H1 (cell line): ENCODE data around the gene C2CD4D. TPM values are rescaled to one million over a fixed set of nuclear protein-coding genes. Genes with fewer than 3 reads are reported as not detected.

Experiments
- CTCF ChIA-PET: fragments of 300-600 bp; sonication (Branson Sonifier 250); formaldehyde crosslinking; loops from one replicate; lab custom pipeline; 2021; ENCODE audit not compliant: partially characterized antibody; lab: Charles Lee
- POLR2A ChIA-PET: fragments of 300-600 bp; sonication (Branson Sonifier 250); formaldehyde crosslinking; loops from one replicate; lab custom pipeline; 2021; ENCODE audit warnings: inconsistent platforms; ENCODE audit not compliant: partially characterized antibody; lab: Charles Lee
- DNase-seq, 2 experiments: peaks; one replicate each; pipeline versions ENCODE4 v3.0.0 to v3.0.0-alpha.2; 2010 to 2022; ENCODE audit warnings: low spot score in 2 of 2, low read depth in 1 of 2, mixed read lengths in 1 of 2
- FAIRE-seq: peaks from 2 replicates; lab custom pipeline; 2011; peaks lifted over from hg19 to GRCh38; lab: Jason Lieb, UNC
- H2AFZ ChIP-seq: 2 replicates; pipeline ENCODE4 v1.8.1; 2012; ENCODE audit warnings: low read length, inconsistent platforms
- H2AK5ac ChIP-seq: 2 replicates; pipeline ENCODE4 v1.6.1; 2013; ENCODE audit warnings: low read depth, low read length
- H2BK120ac ChIP-seq: replicated peaks from 2 replicates; pipeline ENCODE3; 2013; ENCODE audit warnings: low read depth, low read length, inconsistent platforms
- H2BK12ac ChIP-seq: 2 replicates; pipeline ENCODE4 v1.6.1; 2013; ENCODE audit warnings: low read depth, low read length
- H2BK15ac ChIP-seq: 2 replicates; pipeline ENCODE4 v1.6.1; 2013; ENCODE audit warnings: low read length
- H2BK20ac ChIP-seq: 2 replicates; pipeline ENCODE4 v1.6.1; 2013; ENCODE audit warnings: low read length
- H2BK5ac ChIP-seq: 2 replicates; pipeline ENCODE4 v1.6.1; 2013; ENCODE audit warnings: low read depth, low read length
- H3K14ac ChIP-seq: 2 replicates; pipeline ENCODE4 v1.6.1; 2013; ENCODE audit warnings: inconsistent platforms; ENCODE audit not compliant: insufficient read length
- H3K18ac ChIP-seq: 2 replicates; pipeline ENCODE4 v1.6.1; 2013; ENCODE audit warnings: low read length; ENCODE audit errors: extremely low read depth
- H3K23ac ChIP-seq: 2 replicates; pipeline ENCODE4 v1.6.1; 2013; ENCODE audit warnings: inconsistent platforms; ENCODE audit not compliant: insufficient read length
- H3K23me2 ChIP-seq: 2 replicates; pipeline ENCODE4 v1.6.1; 2013; ENCODE audit warnings: low read depth, low read length
- H3K27ac ChIP-seq: 2 replicates; pipeline ENCODE4 v1.6.1; 2011; ENCODE audit warnings: low read depth, low read length, inconsistent platforms
- H3K27me3 ChIP-seq, 4 experiments: replicated peaks in 1 of 4; 1 replicate in 1 of 4; 2 replicates in 3 of 4; pipeline versions ENCODE4 v1.6.1 to v1.8.1; 2011 to 2013; ENCODE audit warnings: low read length in 3 of 4, mild to moderate bottlenecking in 3 of 4, inconsistent platforms in 2 of 4, mixed read lengths in 2 of 4, moderate library complexity in 1 of 4; ENCODE audit not compliant: control insufficient read depth in 3 of 4, insufficient read depth in 3 of 4; ENCODE audit errors: extremely low read depth in 1 of 4
- H3K36me3 ChIP-seq, 4 experiments: 2 replicates each; pipeline versions ENCODE4 v1.6.1 to v1.8.1; 2011 to 2013; ENCODE audit warnings: mild to moderate bottlenecking in 4 of 4, low read length in 3 of 4, moderate library complexity in 2 of 4, control low read depth in 1 of 4, inconsistent platforms in 1 of 4; ENCODE audit not compliant: insufficient read depth in 4 of 4, control insufficient read depth in 2 of 4
- H3K4ac ChIP-seq: replicated peaks from 2 replicates; pipeline ENCODE3; 2013; ENCODE audit warnings: low read length, low read depth, mixed read lengths, inconsistent platforms; ENCODE audit not compliant: insufficient read length
- H3K4me1 ChIP-seq, 4 experiments: replicated peaks in 1 of 4; 1 replicate in 1 of 4; 2 replicates in 3 of 4; pipeline versions ENCODE4 v1.6.1 to v1.8.1; 2011 to 2013; ENCODE audit warnings: low read length in 3 of 4, inconsistent platforms in 2 of 4, mixed read lengths in 1 of 4; ENCODE audit not compliant: insufficient read depth in 4 of 4, control insufficient read depth in 3 of 4
- H3K4me2 ChIP-seq, 2 experiments: 2 replicates each; pipeline versions ENCODE4 v1.6.1 to v1.8.1; 2011 to 2013; ENCODE audit warnings: low read depth in 2 of 2, low read length in 2 of 2, control low read depth in 1 of 2, inconsistent platforms in 1 of 2, mild to moderate bottlenecking in 1 of 2; ENCODE audit not compliant: insufficient read depth in 1 of 2
- H3K4me3 ChIP-seq, 4 experiments: fragments of 200-600, 300-600 bp in 1 of 4; sonication (generic), shearing (Covaris generic), sonication (Bioruptor Twin) in 1 of 4; 2 replicates each; pipeline versions ENCODE4 v1.5.1 to v1.8.1; 2011 to 2016; ENCODE audit warnings: low read length in 4 of 4, low read depth in 3 of 4, control low read depth in 2 of 4, inconsistent platforms in 2 of 4, mild to moderate bottlenecking in 2 of 4, mixed read lengths in 1 of 4, moderate library complexity in 1 of 4; ENCODE audit not compliant: insufficient read depth in 2 of 4; ENCODE audit errors: extremely low read depth in 1 of 4
- H3K56ac ChIP-seq: replicated peaks from 2 replicates; pipeline ENCODE3; 2013; ENCODE audit warnings: low read depth, mild to moderate bottlenecking, mixed read lengths, low read length, inconsistent platforms; ENCODE audit not compliant: insufficient read length
- H3K79me1 ChIP-seq: 2 replicates; pipeline ENCODE4 v1.6.1; 2013; ENCODE audit warnings: low read depth, low read length, control low read depth
- H3K79me2 ChIP-seq, 2 experiments: 2 replicates each; pipeline versions ENCODE4 v1.6.1 to v1.8.1; 2012 to 2013; ENCODE audit warnings: low read length in 2 of 2, mild to moderate bottlenecking in 2 of 2, inconsistent platforms in 1 of 2; ENCODE audit not compliant: insufficient read depth in 2 of 2, control insufficient read depth in 1 of 2
- H3K9ac ChIP-seq, 4 experiments: replicated peaks in 1 of 4; 1 replicate in 1 of 4; 2 replicates in 3 of 4; pipeline versions ENCODE4 v1.6.1 to v1.8.1; 2011 to 2013; ENCODE audit warnings: low read depth in 3 of 4, low read length in 3 of 4, control low read depth in 2 of 4, mild to moderate bottlenecking in 2 of 4, moderate library complexity in 2 of 4, inconsistent platforms in 1 of 4; ENCODE audit errors: extremely low read depth in 1 of 4
- H3K9me3 ChIP-seq, 2 experiments: 2 replicates each; pipeline versions ENCODE4 v1.6.1 to v1.8.1; 2012 to 2013; ENCODE audit warnings: mild to moderate bottlenecking in 2 of 2, moderate library complexity in 2 of 2, control low read depth in 1 of 2, inconsistent platforms in 1 of 2, low read depth in 1 of 2, low read length in 1 of 2, mixed read lengths in 1 of 2; ENCODE audit not compliant: insufficient read depth in 2 of 2
- H4K20me1 ChIP-seq, 2 experiments: replicated peaks in 1 of 2; 2 replicates each; pipeline versions ENCODE3 to v1.8.1; 2011 to 2013; ENCODE audit warnings: inconsistent platforms in 2 of 2, low read length in 2 of 2, mild to moderate bottlenecking in 1 of 2; ENCODE audit not compliant: insufficient read depth in 2 of 2, control insufficient read depth in 1 of 2
- H4K5ac ChIP-seq: 2 replicates; pipeline ENCODE4 v1.6.1; 2013; ENCODE audit warnings: low read length, low read depth, mixed read lengths, inconsistent platforms; ENCODE audit not compliant: insufficient read length
- H4K8ac ChIP-seq: 2 replicates; pipeline ENCODE4 v1.8.0; 2013; ENCODE audit warnings: mild to moderate bottlenecking, moderate library complexity, low read length, inconsistent platforms; ENCODE audit not compliant: insufficient read depth; ENCODE audit errors: extremely low read depth
- H4K91ac ChIP-seq: replicated peaks from 2 replicates; pipeline ENCODE3; 2013; ENCODE audit warnings: low read length, mixed read lengths, inconsistent platforms; ENCODE audit not compliant: insufficient read length
- GTF2F1 ChIP-seq: IDR thresholded peaks from 2 replicates; pipeline ENCODE4 v1.6.1; 2012; ENCODE audit warnings: low read depth, low read length, improper control_type of control experiment, borderline replicate concordance
- HDAC2 ChIP-seq, 2 experiments: fragments of 300-600 bp in 1 of 2; sonication (generic) in 1 of 2; IDR thresholded peaks; 2 replicates each; pipeline ENCODE4 v1.6.1; 2011 to 2012; ENCODE audit warnings: low read depth in 2 of 2, low read length in 2 of 2, mild to moderate bottlenecking in 2 of 2, moderate library complexity in 2 of 2, borderline replicate concordance in 1 of 2, inconsistent platforms in 1 of 2
- TAF1 ChIP-seq: IDR thresholded peaks from 2 replicates; pipeline ENCODE4 v1.6.1; 2011; ENCODE audit warnings: mild to moderate bottlenecking, low read depth, low read length
- TEAD4 ChIP-seq: IDR thresholded peaks from 2 replicates; pipeline ENCODE4 v1.6.1; 2012; ENCODE audit warnings: low read depth, low read length, inconsistent platforms, mixed read lengths
- polyA plus RNA-seq, 7 experiments: library from polyadenylated mRNA; depleted of rRNA in 3 of 7; stranded (reverse) in 5 of 7; unstranded in 2 of 7; fragments of >200 nt in 5 of 7; fragments of 200-250 nt in 2 of 7; gene quantifications; 1 replicate in 5 of 7; 2 replicates in 1 of 7; 4 replicates in 1 of 7; pipeline versions ENCODE4 v1.2.1 to v1.2.3, GENCODE V29; 2011 to 2013; ENCODE audit warnings: missing spikeins in 2 of 7, mixed read lengths in 2 of 7
- total RNA-seq: library from RNA; stranded (reverse); fragmentation: NEBNext Ultra II Directional; extraction: Animal tissue kit (Norgen Biotek cat#: 25700); gene quantifications from 2 replicates; pipeline ENCODE4 v1.2.1, GENCODE V29; 2021

C2CD4D gene
- total and polyA plus RNA-seq, 2 of the 8 experiments (the other 6 are each of a cell fraction or from before 2014, with no cell fraction given), result 0.41 to 0.71 TPM

DNA sequence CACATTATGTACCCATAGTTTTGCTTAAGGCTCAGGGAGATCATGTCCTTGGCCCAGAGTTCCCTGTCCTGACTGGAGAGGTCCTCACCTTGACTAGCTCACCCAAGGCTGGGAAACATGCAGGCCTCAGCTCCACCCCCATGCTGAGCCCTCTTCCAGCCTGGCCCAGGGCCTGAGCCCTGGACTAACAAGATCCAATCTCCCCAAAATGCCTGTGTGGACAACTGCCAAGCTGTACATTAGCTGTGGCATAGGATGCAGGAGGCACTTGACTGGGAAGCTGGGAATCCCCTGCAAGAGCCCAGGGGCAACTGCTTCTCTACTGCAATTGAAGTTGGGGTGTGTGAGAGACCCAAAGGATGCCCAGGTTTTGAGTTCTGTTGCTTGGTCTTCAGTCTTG, 36.5 kb downstream of the C2CD4D start:
- Histone ChIP-seq H3K18ac (no peak overlapping the region), H3K9me3 (no peaks in the 10 kb centered on the region), H4K20me1 (no peaks in the 10 kb centered on the region), H3K4me2 (no peak overlapping the region), H3K14ac (no peak overlapping the region), H2BK20ac (no peak overlapping the region), H3K56ac (no peak overlapping the region), H3K79me1 (no peaks in the 10 kb centered on the region), H3K36me3 (no peaks in the 10 kb centered on the region), H3K4me3 (no peak overlapping the region), H3K23me2 (no peaks in the 10 kb centered on the region), H2AK5ac (no peak overlapping the region), H3K4ac (no peak overlapping the region), H3K27me3 (peaks cover 0 to 3% (median 1%) of the 10 kb centered on the region in 4 experiments; a peak in 1 of 7 replicates), H2BK120ac (no peak overlapping the region), H2BK5ac (no peak overlapping the region), H4K8ac (no peak overlapping the region), H4K91ac (no peak overlapping the region), H2AFZ (no peak overlapping the region), H3K23ac (no peak overlapping the region), H3K4me1 (no peaks in the 10 kb centered on the region; a peak in 1 of 7 replicates), H3K79me2 (no peaks in the 10 kb centered on the region), H3K27ac (no peak overlapping the region), H3K9ac (no peak overlapping the region), H4K5ac (no peak overlapping the region), H2BK15ac (no peak overlapping the region), H2BK12ac (0 out of 2 replicates have a peak overlapping the region, but pooled peaks have one; percentile 27)
- DNase-seq (no peak), FAIRE-seq (no peak)
- TF ChIP-seq TAF1 (no peak), HDAC2 (IDR thresholded peaks at IDR 0.05; ENCODE audit: borderline replicate concordance in 1 of 2, low read depth in 2 of 2, low read length in 2 of 2) (no peak), TEAD4 (no peak), GTF2F1 (no peak)
- POLR2A ChIA-PET, result interaction anchor here (0.8 to 3.2 kb wide), 2 partner anchors 40 to 1856 kb away, joined by 3 to 9 read pairs; partner anchors contain the start of gene MRPL9
- CTCF ChIA-PET, result interaction anchor here (0.6 to 2.4 kb wide), 7 partner anchors 9 to 1680 kb away, joined by 3 to 9 read pairs (median 7); partner anchors contain the start of gene TDRKH
